Astrocyte (in vitro differentiated cells and primary cell): Measurements from ENCODE around the gene PPARG.

ENCODE experiments used
- CTCF ChIP-seq: IDR thresholded peaks from 2 replicates; pipeline ENCODE4 v1.5.1; 2011; ENCODE audit warnings: low read depth, mild to moderate bottlenecking, inconsistent platforms, low read length, moderate library complexity; ENCODE audit not compliant: insufficient read depth
- EZH2 ChIP-seq: IDR thresholded peaks from 2 replicates; pipeline ENCODE4 v1.6.1; 2012; ENCODE audit warnings: mild to moderate bottlenecking, low read length, inconsistent platforms; ENCODE audit not compliant: insufficient read depth

- TF ChIP-seq CTCF (no peak), EZH2 (no peak)
These were observed 17.9 kb upstream of the PPARG start for GRCh38 chr3:12270976-12271375.
